Activated B cell treated with CpG ODN at 0.5 μM for 24 hours (primary cell): Measurements from ENCODE around the gene ASB13. TPM values are rescaled to one million over a fixed set of nuclear protein-coding genes. Genes with fewer than 3 reads are reported as not detected.

ENCODE experiments used
- ATAC-seq: fragments of 200-7000 bp; cut with Tn5 transposase; one replicate; pipeline ENCODE4 v1.10.0; 2021; ENCODE audit warnings: low read depth, mild to moderate bottlenecking, moderate library complexity
- CTCF ChIA-PET: fragments of 350-600 bp; sonication (Branson Sonifier 250); formaldehyde crosslinking; loops from one replicate; lab custom pipeline; 2021; ENCODE audit warnings: antibody characterized with exemption; lab: Charles Lee
- POLR2A ChIA-PET: fragments of 350-600 bp; sonication (Branson Sonifier 250); formaldehyde crosslinking; loops from one replicate; lab custom pipeline; 2021; ENCODE audit warnings: antibody characterized with exemption; lab: Charles Lee
- DNase-seq: peaks from one replicate; pipeline ENCODE4 v3.0.0; 2022
- H3K27ac Mint-ChIP-seq: one replicate; pipeline ENCODE4 v1.8.0; 2020; ENCODE audit warnings: mixed read lengths
- H3K27me3 Mint-ChIP-seq: one replicate; pipeline ENCODE4 v1.8.0; 2021; ENCODE audit warnings: mixed read lengths
- H3K36me3 Mint-ChIP-seq: one replicate; pipeline ENCODE4 v1.8.0; 2021; ENCODE audit warnings: low read depth, mixed read lengths
- H3K4me1 Mint-ChIP-seq: one replicate; pipeline ENCODE4 v1.8.0; 2021; ENCODE audit warnings: mixed read lengths
- H3K4me3 Mint-ChIP-seq: one replicate; pipeline ENCODE4 v1.8.0; 2020; ENCODE audit warnings: mild to moderate bottlenecking, mixed read lengths
- H3K9me3 Mint-ChIP-seq: one replicate; pipeline ENCODE4 v1.8.0; 2020; ENCODE audit warnings: mixed read lengths
- intact Hi-C: fragments of 100-400 bp; cut with micrococcal nuclease; formaldehyde crosslinking; loops from one replicate; pipeline ENCODE4 v1.15.1; 2024
- total RNA-seq: library from RNA; stranded (reverse); gene quantifications from 2 replicates; pipeline ENCODE4 v1.2.3, GENCODE V29; 2022
- TF ChIP-seq, protein P1 (sequence below): fragments of 200-600 bp; IDR thresholded peaks from one replicate; pipeline ENCODE4 v1.8.0; 2022; ENCODE audit warnings: antibody characterized with exemption, mild to moderate bottlenecking

The ASB13 gene
- total RNA-seq, 1 donor from 2014 or later = 3.3 TPM

DNA sequence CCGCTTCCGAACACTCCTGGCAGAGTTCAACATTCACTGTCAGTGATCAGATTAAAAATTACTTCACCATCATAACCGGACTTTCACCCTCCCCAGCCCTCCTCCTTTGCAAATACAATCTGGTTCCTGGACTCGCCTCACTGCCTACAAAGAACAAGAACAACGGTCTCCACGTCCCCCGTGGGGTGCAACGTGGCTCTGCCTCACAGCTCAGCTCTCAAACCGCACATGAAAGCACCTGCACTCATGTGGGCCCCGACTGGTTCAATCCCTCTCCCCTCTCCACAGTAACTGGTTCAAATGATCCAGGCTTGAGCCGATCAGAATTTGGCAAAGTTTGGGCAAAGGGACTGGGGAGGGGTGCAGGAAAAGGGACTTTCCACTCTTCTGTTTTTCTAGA lies 21.0 kb downstream of the ASB13 start:
- peak overlapping the region; percentile 27 for H3K27ac Mint-ChIP-seq
- no peaks in the 10 kb centered on the region for H3K27me3 Mint-ChIP-seq
- TF ChIP-seq, protein P1, sequence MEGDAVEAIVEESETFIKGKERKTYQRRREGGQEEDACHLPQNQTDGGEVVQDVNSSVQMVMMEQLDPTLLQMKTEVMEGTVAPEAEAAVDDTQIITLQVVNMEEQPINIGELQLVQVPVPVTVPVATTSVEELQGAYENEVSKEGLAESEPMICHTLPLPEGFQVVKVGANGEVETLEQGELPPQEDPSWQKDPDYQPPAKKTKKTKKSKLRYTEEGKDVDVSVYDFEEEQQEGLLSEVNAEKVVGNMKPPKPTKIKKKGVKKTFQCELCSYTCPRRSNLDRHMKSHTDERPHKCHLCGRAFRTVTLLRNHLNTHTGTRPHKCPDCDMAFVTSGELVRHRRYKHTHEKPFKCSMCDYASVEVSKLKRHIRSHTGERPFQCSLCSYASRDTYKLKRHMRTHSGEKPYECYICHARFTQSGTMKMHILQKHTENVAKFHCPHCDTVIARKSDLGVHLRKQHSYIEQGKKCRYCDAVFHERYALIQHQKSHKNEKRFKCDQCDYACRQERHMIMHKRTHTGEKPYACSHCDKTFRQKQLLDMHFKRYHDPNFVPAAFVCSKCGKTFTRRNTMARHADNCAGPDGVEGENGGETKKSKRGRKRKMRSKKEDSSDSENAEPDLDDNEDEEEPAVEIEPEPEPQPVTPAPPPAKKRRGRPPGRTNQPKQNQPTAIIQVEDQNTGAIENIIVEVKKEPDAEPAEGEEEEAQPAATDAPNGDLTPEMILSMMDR = no peak
- peak overlapping the region; percentile 53 for H3K4me3 Mint-ChIP-seq
- H3K4me1 Mint-ChIP-seq = peaks cover 25% of the 10 kb centered on the region
- intact Hi-C loops = loop anchor here (5.0 kb wide), 1 partner anchor 42 kb away; no protein-coding TSS in a partner anchor
- ChIA-PET POLR2A (interaction anchor here (0.6 to 0.8 kb wide), 4 partner anchors 11 to 204 kb away, joined by 3 to 4 read pairs (median 3); no protein-coding TSS in a partner anchor), CTCF (interaction anchor here (0.7 kb wide), 1 partner anchor 16 kb away, joined by 3 read pairs; no protein-coding TSS in a partner anchor)
- ATAC-seq = peak; percentile 91
- no peaks in the 10 kb centered on the region for H3K9me3 Mint-ChIP-seq
- peak; percentile 29 for DNase-seq
- peaks cover 3% of the 10 kb centered on the region for H3K36me3 Mint-ChIP-seq

DNA sequence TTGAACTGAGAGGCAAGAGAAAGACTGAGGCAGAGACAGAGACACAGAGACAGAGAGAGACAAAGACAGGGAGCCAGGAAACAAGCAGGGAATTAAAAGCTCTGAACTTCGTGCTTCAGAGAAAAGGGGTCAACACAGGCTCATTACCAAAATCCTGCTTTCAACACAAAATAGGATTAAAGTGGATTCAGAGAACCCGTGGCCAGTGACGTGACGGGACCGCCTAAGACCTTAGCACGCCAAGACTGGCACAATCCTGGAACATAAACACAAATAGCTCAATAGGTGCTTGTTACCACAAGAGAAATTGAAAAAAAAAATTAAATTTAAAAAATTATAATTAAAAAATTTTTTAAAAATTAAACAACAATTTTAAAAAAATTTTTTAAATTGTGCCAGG lies 21.5 kb downstream of the ASB13 start:
- Mint-ChIP-seq H3K9me3 (no peaks in the 10 kb centered on the region), H3K36me3 (peaks cover 5% of the 10 kb centered on the region), H3K4me3 (no peak overlapping the region), H3K27ac (no peak overlapping the region), H3K4me1 (peaks cover 25% of the 10 kb centered on the region), H3K27me3 (no peaks in the 10 kb centered on the region)
- ChIA-PET CTCF (interaction anchor here (0.7 kb wide), 1 partner anchor 15 kb away, joined by 3 read pairs; no protein-coding TSS in a partner anchor), POLR2A (interaction anchor here (0.6 kb wide), 2 partner anchors 14 to 36 kb away, joined by 3 to 4 read pairs; no protein-coding TSS in a partner anchor)
- no peak for DNase-seq
- TF ChIP-seq, protein P1 = no peak
- ATAC-seq = no peak
- intact Hi-C loops = loop anchor here (5.0 kb wide), 1 partner anchor 42 kb away; no protein-coding TSS in a partner anchor

DNA sequence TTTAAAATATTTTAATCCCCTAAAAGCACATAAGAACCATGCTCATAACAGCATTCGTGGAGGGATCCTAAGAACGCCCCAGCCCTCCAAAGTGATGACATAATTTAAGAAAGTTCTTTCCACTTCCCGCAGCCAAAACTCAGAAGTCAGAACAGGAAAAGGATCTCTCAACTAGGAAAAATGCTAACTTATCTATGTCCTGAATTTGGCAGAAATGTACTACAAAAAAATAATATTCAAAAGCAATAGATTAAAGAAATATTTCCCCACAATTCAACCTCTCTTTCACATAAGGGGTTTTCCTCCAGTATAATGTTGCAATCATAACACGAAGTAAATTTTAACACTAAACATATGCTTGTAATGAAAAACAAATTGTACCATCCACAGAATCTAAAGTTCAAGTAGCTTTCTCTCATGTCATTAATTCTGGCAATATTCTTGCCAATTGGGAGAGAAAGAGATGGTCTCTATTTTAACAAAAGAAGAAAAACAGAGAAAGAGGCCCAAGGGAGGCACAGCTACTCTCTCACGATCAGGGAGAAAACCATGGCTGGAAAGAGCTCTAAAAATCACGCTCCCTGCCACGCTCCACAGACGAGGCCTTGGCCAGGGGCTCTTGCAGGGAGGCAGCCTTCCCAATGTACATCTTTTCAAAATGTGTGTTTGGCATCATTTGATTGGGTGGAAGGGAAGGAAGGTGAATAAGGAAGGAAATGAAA lies 22.9 kb downstream of the ASB13 start:
- CTCF ChIA-PET = interaction anchor here (0.5 to 1.2 kb wide), 3 partner anchors 14 to 211 kb away, joined by 4 to 6 read pairs (median 4); no protein-coding TSS in a partner anchor
- POLR2A ChIA-PET = no interaction called here
- ATAC-seq = no peak
- Mint-ChIP-seq H3K4me3 (no peak overlapping the region), H3K9me3 (no peaks in the 10 kb centered on the region), H3K27ac (no peak overlapping the region), H3K27me3 (no peaks in the 10 kb centered on the region), H3K4me1 (peaks cover 25% of the 10 kb centered on the region), H3K36me3 (peaks cover 8% of the 10 kb centered on the region)
- no peak for DNase-seq
- intact Hi-C loops = no loop called here
- TF ChIP-seq, protein P1 = no peak

DNA sequence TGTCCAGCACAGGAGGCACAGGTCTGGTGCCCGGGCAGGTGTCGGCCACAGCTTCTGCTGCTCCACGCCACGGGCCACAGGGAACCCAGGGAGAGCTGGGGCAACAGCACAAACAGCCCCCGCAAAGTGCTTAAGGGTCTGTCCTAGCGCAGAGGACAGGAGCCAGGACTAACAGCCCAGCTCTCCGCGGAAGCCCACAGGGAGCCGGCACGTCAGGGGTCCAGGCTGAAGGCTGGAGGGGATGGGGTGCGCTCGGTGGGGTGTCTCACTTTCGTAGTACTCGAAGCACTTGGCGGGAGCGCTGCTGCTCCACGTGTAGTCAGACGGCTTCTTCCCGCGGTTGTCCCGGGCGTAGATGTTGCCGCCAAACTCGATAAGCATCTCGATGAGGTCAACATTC lies 24.9 kb downstream of the ASB13 start:
- Mint-ChIP-seq H3K9me3 (no peaks in the 10 kb centered on the region), H3K4me1 (peaks cover 22% of the 10 kb centered on the region), H3K27me3 (no peaks in the 10 kb centered on the region), H3K4me3 (no peak overlapping the region), H3K27ac (no peak overlapping the region), H3K36me3 (peaks cover 8% of the 10 kb centered on the region)
- intact Hi-C loops = no loop called here
- DNase-seq (no peak), ATAC-seq (no peak)
- TF ChIP-seq, protein P1 = no peak
- ChIA-PET CTCF (interaction anchor here (0.7 kb wide), 1 partner anchor 12 kb away, joined by 3 read pairs; no protein-coding TSS in a partner anchor), POLR2A (no interaction called here)

DNA sequence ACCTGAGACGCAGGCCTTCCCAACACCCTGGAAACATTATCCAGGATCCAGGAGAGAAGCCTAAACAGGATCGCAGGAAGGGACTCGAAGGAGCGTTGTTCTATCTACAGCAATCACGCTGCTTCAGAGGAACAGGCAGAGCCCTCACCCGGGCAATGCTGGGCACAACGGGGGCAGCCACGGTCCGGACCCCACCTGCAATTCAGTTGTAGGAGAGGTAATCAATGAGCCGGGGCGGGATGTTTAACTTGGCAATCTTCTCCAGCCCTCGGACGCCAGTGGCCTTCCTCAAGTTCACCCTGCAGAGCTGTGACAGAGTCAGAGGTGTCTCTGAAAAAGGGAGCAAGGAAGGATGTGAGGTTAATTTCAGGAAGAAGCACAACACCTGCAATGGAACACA lies 25.9 kb downstream of the ASB13 start:
- Mint-ChIP-seq H3K27me3 (no peaks in the 10 kb centered on the region), H3K36me3 (peaks cover 8% of the 10 kb centered on the region), H3K4me1 (peaks cover 12% of the 10 kb centered on the region), H3K9me3 (no peaks in the 10 kb centered on the region), H3K27ac (no peak overlapping the region), H3K4me3 (no peak overlapping the region)
- DNase-seq (no peak), ATAC-seq (no peak)
- ChIA-PET CTCF (no interaction called here), POLR2A (no interaction called here)
- intact Hi-C loops = no loop called here
- TF ChIP-seq, protein P1 = no peak
